ENCODE data around the gene INPP5D.

GRCh38 chr2:233251306-233252116 lies 191.4 kb downstream of the INPP5D start, which contains the start of gene ATG16L1:
- TF ChIP-seq CTCF (IDR thresholded peaks at IDR 0.05) = peak; percentile 81 to 94 (median 91)
- peak; percentile 75 to 87 for TF ChIP-seq POLR2A (IDR thresholded peaks at IDR 0.05)
